T-helper 9 cell (primary cell): ENCODE results near the gene PTEN.
"Not testable (repeated sequence)": the region's sequence is repeated elsewhere in the genome, so short reads cannot be mapped to it uniquely, and the experiment has no call there.

Experiments
- DNase-seq: peaks from one replicate; pipeline ENCODE4 v3.0.0-alpha.2; 2020

The PTEN gene

GRCh38 chr10:87846023-87846422 lies 17.4 kb upstream of the PTEN start:
- no peak for DNase-seq

- DNase-seq: not testable (repeated sequence)
Observed at GRCh38 chr10:87846711-87847110, 16.7 kb upstream of the PTEN start.

- no peak for DNase-seq
Observed at GRCh38 chr10:87847550-87847949, 15.9 kb upstream of the PTEN start.

GRCh38 chr10:87849001-87849400 lies 14.4 kb upstream of the PTEN start:
- DNase-seq: no peak

GRCh38 chr10:87850742-87851205 lies 12.7 kb upstream of the PTEN start:
- peak; percentile 21 for DNase-seq

GRCh38 chr10:87852089-87852488 lies 11.3 kb upstream of the PTEN start:
- no peak for DNase-seq

- not testable (repeated sequence) for DNase-seq
Observed at GRCh38 chr10:87855247-87855646, 8.2 kb upstream of the PTEN start.

GRCh38 chr10:87855665-87856064 lies 7.8 kb upstream of the PTEN start:
- DNase-seq: not testable (repeated sequence)

GRCh38 chr10:87860156-87860795 lies 3.1 kb upstream of the PTEN start:
- DNase-seq: no peak

GRCh38 chr10:87860816-87861403 lies 2.5 kb upstream of the PTEN start:
- no peak for DNase-seq

- DNase-seq: no peak
Observed at GRCh38 chr10:87861566-87861952, 1.9 kb upstream of the PTEN start.

- peak; percentile 91 for DNase-seq
Observed at GRCh38 chr10:87861953-87862678, 1.3 kb upstream of the PTEN start.

- DNase-seq: no peak
Observed at GRCh38 chr10:87862679-87863052, 759 bp upstream of the PTEN start.

- DNase-seq: peak; percentile 19
Observed at GRCh38 chr10:87863951-87864495, 598 bp downstream of the PTEN start.

- no peak for DNase-seq
Observed at GRCh38 chr10:87864496-87865059, 1.2 kb downstream of the PTEN start.

- DNase-seq: no peak
Observed at GRCh38 chr10:87865241-87865881, 1.9 kb downstream of the PTEN start.

- no peak for DNase-seq
Observed at GRCh38 chr10:87866412-87866974, 3.1 kb downstream of the PTEN start.

GRCh38 chr10:87867453-87867852 lies 4.0 kb downstream of the PTEN start:
- no peak for DNase-seq

GRCh38 chr10:87868277-87868676 lies 4.9 kb downstream of the PTEN start:
- DNase-seq: no peak

- not testable (repeated sequence) for DNase-seq
Observed at GRCh38 chr10:87869139-87869538, 5.7 kb downstream of the PTEN start.

GRCh38 chr10:87869773-87870551 lies 6.5 kb downstream of the PTEN start:
- DNase-seq: no peak

GRCh38 chr10:87872828-87873227 lies 9.4 kb downstream of the PTEN start:
- DNase-seq: no peak
